NCI-H187 treated with DMSO at 0.1 percent for 48 hours (cell line): ENCODE measurements around the gene RFC4.
"Not testable (repeated sequence)": the region's sequence is repeated elsewhere in the genome, so short reads cannot be mapped to it uniquely, and the experiment has no call there.

ENCODE experiments used
- DNase-seq: peaks from one replicate; lab custom pipeline; 2025; lab: John Stamatoyannopoulos, UW

RFC4 gene, protein sequence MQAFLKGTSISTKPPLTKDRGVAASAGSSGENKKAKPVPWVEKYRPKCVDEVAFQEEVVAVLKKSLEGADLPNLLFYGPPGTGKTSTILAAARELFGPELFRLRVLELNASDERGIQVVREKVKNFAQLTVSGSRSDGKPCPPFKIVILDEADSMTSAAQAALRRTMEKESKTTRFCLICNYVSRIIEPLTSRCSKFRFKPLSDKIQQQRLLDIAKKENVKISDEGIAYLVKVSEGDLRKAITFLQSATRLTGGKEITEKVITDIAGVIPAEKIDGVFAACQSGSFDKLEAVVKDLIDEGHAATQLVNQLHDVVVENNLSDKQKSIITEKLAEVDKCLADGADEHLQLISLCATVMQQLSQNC

GRCh38 chr3:186806089-186807055 lies at the start of gene RFC4:
RFC4 (minus strand) TSS chr3:186806482; CDS start chr3:186804713, 1,769 bp downstream.
- peak; percentile 23 for DNase-seq

GRCh38 chr3:186854954-186855353 lies 48.7 kb upstream of the RFC4 start:
- no peak for DNase-seq

GRCh38 chr3:186854146-186854545 lies 47.9 kb upstream of the RFC4 start:
- no peak for DNase-seq

DNA sequence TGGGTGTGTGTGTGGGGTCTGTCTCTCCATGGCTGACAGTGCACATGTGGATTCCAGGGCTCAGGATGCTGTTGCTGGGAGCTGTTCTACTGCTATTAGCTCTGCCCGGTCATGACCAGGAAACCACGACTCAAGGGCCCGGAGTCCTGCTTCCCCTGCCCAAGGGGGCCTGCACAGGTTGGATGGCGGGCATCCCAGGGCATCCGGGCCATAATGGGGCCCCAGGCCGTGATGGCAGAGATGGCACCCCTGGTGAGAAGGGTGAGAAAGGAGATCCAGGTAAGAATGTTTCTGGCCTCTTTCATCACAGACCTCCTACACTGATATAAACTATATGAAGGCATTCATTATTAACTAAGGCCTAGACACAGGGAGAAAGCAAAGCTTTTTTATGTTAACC lies 46.7 kb upstream of the RFC4 start:
- DNase-seq: no peak

- not testable (repeated sequence) for DNase-seq
Observed at GRCh38 chr3:186851835-186852234, 45.6 kb upstream of the RFC4 start.

GRCh38 chr3:186849374-186849975 lies 43.2 kb upstream of the RFC4 start:
- DNase-seq: no peak

DNA sequence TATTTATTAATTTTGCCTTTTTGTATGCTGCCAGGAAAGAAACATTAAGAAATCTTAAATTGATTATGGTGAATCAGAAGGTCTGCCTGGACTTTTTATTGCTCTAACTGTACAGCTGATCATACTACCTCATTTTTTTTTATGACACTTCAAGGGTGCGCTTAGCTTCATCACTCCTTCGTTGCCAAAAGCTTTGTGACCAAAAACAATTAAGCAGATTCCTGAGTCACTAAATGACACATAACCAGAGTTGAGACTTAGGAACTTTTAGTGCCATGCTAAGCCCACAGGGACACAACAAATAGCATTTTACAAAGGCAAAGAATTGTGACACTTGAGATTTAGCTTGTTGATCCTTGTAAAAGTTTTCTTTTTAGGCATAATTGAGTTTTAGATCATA lies 41.2 kb upstream of the RFC4 start:
- no peak for DNase-seq

- no peak for DNase-seq
Observed at GRCh38 chr3:186845756-186846155, 39.5 kb upstream of the RFC4 start.

GRCh38 chr3:186844908-186845307 lies 38.6 kb upstream of the RFC4 start:
- DNase-seq: no peak

DNA sequence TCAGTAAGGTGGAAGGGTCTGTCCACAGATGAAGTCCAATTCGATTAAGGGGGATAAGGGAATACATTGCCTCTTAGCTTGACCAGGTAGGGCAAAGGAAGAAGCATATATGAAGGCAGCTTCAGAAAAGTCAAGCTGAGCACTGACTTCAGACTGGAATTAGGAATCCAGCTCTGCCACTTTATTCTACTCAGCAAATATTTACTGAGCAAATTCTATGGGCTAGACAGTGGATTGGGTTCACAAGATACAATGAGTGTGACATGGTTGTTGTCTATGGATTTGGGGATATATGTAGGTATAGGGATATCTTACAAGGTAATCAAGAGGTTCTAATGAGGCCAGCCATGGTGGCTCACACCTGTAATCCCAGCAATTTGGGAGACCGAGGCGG lies 36.8 kb upstream of the RFC4 start:
- DNase-seq: no peak

GRCh38 chr3:186842426-186843038 lies 36.2 kb upstream of the RFC4 start, which contains the start of gene ADIPOQ:
ADIPOQ (plus strand) TSS chr3:186842710; CDS start chr3:186853059, 10,349 bp downstream.
- DNase-seq: no peak

GRCh38 chr3:186841620-186842019 lies 35.3 kb upstream of the RFC4 start:
- no peak for DNase-seq

DNA sequence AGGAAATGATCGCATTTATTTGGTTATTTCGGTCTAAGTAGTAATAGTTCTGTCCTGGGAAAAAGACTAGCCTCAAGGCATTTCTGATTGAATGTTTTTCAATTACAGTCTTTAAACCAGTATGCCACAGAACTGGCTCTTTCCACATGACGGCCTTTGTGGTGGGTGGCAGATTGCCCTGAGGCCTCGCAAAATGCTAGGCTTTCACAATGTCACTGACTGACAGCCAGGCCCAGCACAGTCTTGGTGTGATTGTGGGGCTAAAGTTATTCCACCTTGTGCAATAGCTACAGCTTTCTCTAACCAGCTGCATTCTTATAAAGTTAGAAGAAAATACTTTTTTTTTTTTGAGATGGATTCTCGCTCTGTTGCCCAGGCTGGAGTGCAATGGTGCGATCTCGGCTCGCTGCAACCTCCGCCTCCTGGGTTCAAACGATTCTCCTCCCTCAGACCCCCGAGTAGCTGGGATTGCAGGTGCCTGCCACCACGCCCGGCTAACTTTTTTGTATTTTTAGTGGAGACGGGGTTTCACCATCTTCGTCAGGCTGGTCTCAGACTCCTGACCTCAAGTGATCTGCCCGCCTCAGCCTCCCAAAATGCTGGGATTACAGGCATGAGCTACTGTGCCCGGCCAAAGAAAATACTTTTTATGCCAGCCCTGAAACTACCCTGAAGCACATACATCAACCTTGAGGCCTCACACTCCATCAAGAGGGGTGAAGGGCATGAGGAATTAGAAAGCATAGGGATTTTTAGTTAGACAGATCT lies 33.8 kb upstream of the RFC4 start:
- no peak for DNase-seq

- no peak for DNase-seq
Observed at GRCh38 chr3:186832276-186832675, 26.0 kb upstream of the RFC4 start.

DNA sequence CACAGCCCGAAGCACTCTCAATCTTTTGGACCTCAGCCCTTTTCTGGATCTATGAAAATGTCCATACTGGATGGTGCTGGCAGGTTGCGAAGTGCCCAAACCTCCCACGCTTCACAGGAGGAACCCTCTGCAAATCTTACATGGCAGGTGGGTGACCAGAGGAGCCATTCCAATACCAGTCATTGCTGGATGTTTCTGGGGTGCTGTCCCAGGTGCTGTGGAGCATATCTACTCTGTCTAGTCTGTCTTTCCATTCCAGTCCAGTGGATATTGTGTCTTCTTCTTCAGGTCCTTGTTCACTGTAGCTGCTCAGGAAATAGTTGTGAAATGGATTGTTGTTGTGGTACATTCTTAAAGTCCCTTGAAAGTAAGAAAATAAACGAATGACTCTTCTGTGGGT lies 25.5 kb upstream of the RFC4 start:
- DNase-seq: no peak

DNA sequence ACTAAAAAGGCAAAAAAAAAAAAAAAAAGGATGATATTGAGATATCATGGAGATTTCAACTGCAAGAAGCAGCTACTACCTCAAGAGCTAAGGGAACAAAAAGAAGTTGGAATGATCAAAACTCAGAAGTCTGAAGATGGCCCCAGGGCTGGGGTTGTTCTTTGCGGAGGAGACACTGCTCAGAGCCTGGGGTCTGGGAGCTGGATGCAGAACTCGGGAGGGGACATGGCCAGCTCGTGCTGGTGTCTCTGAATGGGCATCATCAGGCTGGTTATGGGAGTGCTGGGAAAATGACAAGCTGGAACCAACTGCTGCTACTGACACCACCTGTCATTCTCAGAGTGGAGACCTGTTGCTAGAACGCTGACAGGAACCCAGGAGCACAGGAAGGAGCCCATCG lies 22.1 kb upstream of the RFC4 start:
- DNase-seq: no peak

- DNase-seq: no peak
Observed at GRCh38 chr3:186826976-186827857, 20.9 kb upstream of the RFC4 start.

DNA sequence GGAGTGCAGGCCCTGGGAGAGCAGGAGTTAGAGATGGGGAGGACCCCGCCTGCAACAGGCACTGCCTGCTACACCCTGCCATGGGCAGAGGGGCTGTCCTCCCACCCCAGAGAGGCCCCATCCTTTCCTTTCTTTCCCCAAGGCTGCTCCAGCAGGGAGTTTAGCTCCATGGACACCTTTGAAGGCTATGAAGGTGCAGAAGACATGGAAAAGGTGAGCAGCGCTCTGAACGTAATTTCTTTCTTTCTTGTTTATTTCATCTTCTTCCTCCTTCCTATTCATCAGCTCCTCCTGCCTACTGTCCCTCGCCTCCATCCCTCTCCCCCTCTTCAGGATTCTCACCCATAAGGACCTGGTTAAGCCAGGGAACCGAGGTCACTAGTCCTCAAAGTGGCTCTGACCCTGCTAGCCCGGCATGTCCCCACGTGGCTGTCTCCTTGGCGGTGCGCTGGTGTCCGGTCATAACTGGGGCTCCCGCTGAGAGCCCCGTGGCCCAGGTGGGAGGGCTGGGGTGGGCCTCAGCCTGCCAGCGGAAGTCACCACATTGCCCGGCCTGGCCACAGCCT lies 20.2 kb upstream of the RFC4 start:
- no peak for DNase-seq

DNA sequence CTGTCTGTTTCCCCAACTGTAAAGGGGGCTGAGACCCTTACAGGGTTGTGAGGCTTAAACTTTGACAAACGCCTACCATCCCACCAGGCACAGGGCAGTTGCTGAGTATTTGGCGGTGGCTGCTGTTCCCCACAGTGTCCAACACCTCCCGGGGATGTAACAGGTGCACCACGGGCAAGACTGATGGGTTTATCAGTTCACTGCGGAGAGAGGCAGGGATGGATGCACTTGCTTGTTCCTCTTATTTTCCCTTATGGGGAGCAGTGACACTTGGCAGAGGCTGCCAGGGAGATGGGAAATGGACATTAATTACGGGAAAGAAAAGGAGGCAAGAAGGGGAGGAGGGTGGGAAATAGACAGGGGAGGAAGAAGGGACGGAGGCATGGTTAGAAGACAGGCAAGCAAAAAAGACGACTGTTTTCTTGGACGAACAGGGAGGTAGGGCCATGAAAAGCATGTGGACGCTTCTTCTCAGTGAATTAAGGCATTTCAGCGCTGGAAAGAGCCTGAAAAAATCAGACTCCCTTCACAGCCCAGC lies 19.7 kb upstream of the RFC4 start:
- DNase-seq: no peak
